SK-N-SH treated with all-trans-retinoic acid at 6 μM for 48 hours (cell line): ENCODE measurements around the gene SLC6A19.

Experiments
- ATAC-seq: fragments of 200-7000 bp; cut with Tn5 transposase; 3 replicates; pipeline ENCODE4 v1.9.1; 2020; ENCODE audit warnings: mild to moderate bottlenecking, moderate library complexity
- ARNTL ChIP-seq: fragments of 450-650 bp; formaldehyde crosslinking; IDR thresholded peaks from 2 replicates; pipeline ENCODE4 v1.5.0; 2020; ENCODE audit warnings: low read depth, mild to moderate bottlenecking, moderate library complexity, borderline replicate concordance
- BACH2 ChIP-seq: fragments of 250-450 bp; sonication (Bioruptor Pico); IDR thresholded peaks from 2 replicates; pipeline ENCODE4 v1.9.0; 2021; ENCODE audit warnings: mild to moderate bottlenecking, borderline replicate concordance
- CSDC2 ChIP-seq: fragments of 250-450 bp; sonication (Bioruptor Pico); IDR thresholded peaks from 2 replicates; pipeline ENCODE4 v1.5.0; 2020; ENCODE audit warnings: mild to moderate bottlenecking, moderate library complexity
- GLIS3 ChIP-seq: fragments of 250-450 bp; sonication (Bioruptor Pico); IDR thresholded peaks from 2 replicates; pipeline ENCODE4 v1.5.0; 2020; ENCODE audit warnings: mild to moderate bottlenecking, moderate library complexity
- OSR1 ChIP-seq: fragments of 250-450 bp; sonication (Bioruptor Pico); IDR thresholded peaks from 2 replicates; pipeline ENCODE4 v1.8.0; 2022; ENCODE audit warnings: moderate library complexity, mild to moderate bottlenecking, inconsistent platforms
- PPARA ChIP-seq: fragments of 250-450 bp; sonication (Bioruptor Pico); IDR thresholded peaks from 2 replicates; pipeline ENCODE4 v1.5.0; 2020; ENCODE audit warnings: mild to moderate bottlenecking, borderline replicate concordance
- RARB ChIP-seq: fragments of 250-450 bp; sonication (Bioruptor Pico); IDR thresholded peaks from 2 replicates; pipeline ENCODE4 v1.8.0; 2021; ENCODE audit warnings: mild to moderate bottlenecking, moderate library complexity
- SNAI2 ChIP-seq: fragments of 250-450 bp; sonication (Bioruptor Pico); IDR thresholded peaks from 2 replicates; pipeline ENCODE4 v1.5.0; 2020; ENCODE audit warnings: mild to moderate bottlenecking, moderate library complexity
- TOX ChIP-seq: fragments of 250-450 bp; sonication (Bioruptor Pico); IDR thresholded peaks from 2 replicates; pipeline ENCODE4 v1.8.0; 2021; ENCODE audit warnings: mild to moderate bottlenecking, moderate library complexity, borderline replicate concordance
- ZFP3 ChIP-seq: fragments of 250-450 bp; sonication (Bioruptor Pico); IDR thresholded peaks from 2 replicates; pipeline ENCODE4 v1.5.0; 2020; ENCODE audit warnings: mild to moderate bottlenecking, moderate library complexity
- ZFP30 ChIP-seq: fragments of 450-650 bp; formaldehyde crosslinking; IDR thresholded peaks from 2 replicates; pipeline ENCODE4 v1.5.0; 2022; ENCODE audit warnings: mild to moderate bottlenecking, moderate library complexity
- ZNF565 ChIP-seq: fragments of 450-650 bp; formaldehyde crosslinking; conservative IDR thresholded peaks from 2 replicates; pipeline ENCODE4 v1.5.0; 2020; ENCODE audit warnings: low read depth, mild to moderate bottlenecking, moderate library complexity
- ZNF70 ChIP-seq: fragments of 450-650 bp; formaldehyde crosslinking; IDR thresholded peaks from 2 replicates; pipeline ENCODE4 v1.5.0; 2020; ENCODE audit warnings: mild to moderate bottlenecking, moderate library complexity
- TF ChIP-seq, protein P1 (sequence below): fragments of 250-450 bp; sonication (Bioruptor Pico); IDR thresholded peaks from 2 replicates; pipeline ENCODE4 v1.5.0; 2020; ENCODE audit warnings: mild to moderate bottlenecking, moderate library complexity
- TF ChIP-seq, protein P2 (sequence below): fragments of 250-450 bp; sonication (Bioruptor Pico); IDR thresholded peaks from 2 replicates; pipeline ENCODE4 v1.8.0; 2020; ENCODE audit warnings: mild to moderate bottlenecking, moderate library complexity, borderline replicate concordance
- TF ChIP-seq, protein P3 (sequence below): fragments of 250-450 bp; sonication (Bioruptor Pico); IDR thresholded peaks from 2 replicates; pipeline ENCODE4 v1.5.1; 2021; ENCODE audit warnings: mild to moderate bottlenecking, moderate library complexity
- TF ChIP-seq, protein P4 (sequence below): fragments of 250-450 bp; sonication (Bioruptor Pico); IDR thresholded peaks from 2 replicates; pipeline ENCODE4 v1.5.1; 2020; ENCODE audit warnings: low read depth, mild to moderate bottlenecking, moderate library complexity
- TF ChIP-seq, protein P5 (sequence below): fragments of 250-450 bp; sonication (Bioruptor Pico); IDR thresholded peaks from 2 replicates; pipeline ENCODE4 v1.8.0; 2021; ENCODE audit warnings: low read depth, mild to moderate bottlenecking, moderate library complexity, borderline replicate concordance

SLC6A19 gene

DNA sequence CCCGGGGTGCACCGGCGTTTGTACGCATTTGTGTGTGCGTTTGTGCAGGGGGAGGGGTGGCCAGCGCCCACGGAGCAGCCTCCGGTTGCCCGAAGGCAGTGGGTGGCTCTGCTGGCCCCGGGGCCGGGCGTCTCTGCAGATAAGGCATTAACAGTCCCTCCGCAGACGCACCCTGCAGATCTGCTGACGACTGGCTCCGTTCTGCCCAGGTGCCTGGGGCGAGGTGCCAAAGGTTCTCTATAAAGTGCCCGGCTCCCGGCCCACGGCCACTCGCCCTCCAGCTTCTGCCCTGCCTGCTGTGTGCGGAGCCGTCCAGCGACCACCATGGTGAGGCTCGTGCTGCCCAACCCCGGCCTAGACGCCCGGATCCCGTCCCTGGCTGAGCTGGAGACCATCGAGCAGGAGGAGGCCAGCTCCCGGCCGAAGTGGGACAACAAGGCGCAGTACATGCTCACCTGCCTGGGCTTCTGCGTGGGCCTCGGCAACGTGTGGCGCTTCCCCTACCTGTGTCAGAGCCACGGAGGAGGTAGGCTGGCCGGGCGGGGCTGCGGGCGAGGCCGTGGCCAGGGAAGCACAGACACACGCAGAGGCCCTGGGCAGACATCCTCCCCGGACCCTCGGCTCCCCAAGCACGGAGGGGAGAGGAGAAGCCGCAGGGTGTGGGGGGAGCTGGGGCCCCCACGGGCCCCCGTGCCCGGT lies at the start of gene SLC6A19:
Gene SLC6A19 (plus strand): TSS at position 269 of the 699 bp plus-strand sequence. CDS start 56 bp downstream, at position 325.
- TF ChIP-seq ZFP30 (CRISPR knock-in tag) (no peak), ARNTL (CRISPR knock-in tag) (no peak), GLIS3 (CRISPR knock-in tag) (no peak)
- TF ChIP-seq, protein P1, sequence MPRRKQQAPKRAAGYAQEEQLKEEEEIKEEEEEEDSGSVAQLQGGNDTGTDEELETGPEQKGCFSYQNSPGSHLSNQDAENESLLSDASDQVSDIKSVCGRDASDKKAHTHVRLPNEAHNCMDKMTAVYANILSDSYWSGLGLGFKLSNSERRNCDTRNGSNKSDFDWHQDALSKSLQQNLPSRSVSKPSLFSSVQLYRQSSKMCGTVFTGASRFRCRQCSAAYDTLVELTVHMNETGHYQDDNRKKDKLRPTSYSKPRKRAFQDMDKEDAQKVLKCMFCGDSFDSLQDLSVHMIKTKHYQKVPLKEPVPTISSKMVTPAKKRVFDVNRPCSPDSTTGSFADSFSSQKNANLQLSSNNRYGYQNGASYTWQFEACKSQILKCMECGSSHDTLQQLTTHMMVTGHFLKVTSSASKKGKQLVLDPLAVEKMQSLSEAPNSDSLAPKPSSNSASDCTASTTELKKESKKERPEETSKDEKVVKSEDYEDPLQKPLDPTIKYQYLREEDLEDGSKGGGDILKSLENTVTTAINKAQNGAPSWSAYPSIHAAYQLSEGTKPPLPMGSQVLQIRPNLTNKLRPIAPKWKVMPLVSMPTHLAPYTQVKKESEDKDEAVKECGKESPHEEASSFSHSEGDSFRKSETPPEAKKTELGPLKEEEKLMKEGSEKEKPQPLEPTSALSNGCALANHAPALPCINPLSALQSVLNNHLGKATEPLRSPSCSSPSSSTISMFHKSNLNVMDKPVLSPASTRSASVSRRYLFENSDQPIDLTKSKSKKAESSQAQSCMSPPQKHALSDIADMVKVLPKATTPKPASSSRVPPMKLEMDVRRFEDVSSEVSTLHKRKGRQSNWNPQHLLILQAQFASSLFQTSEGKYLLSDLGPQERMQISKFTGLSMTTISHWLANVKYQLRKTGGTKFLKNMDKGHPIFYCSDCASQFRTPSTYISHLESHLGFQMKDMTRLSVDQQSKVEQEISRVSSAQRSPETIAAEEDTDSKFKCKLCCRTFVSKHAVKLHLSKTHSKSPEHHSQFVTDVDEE = no peak
- TF ChIP-seq, protein P2, sequence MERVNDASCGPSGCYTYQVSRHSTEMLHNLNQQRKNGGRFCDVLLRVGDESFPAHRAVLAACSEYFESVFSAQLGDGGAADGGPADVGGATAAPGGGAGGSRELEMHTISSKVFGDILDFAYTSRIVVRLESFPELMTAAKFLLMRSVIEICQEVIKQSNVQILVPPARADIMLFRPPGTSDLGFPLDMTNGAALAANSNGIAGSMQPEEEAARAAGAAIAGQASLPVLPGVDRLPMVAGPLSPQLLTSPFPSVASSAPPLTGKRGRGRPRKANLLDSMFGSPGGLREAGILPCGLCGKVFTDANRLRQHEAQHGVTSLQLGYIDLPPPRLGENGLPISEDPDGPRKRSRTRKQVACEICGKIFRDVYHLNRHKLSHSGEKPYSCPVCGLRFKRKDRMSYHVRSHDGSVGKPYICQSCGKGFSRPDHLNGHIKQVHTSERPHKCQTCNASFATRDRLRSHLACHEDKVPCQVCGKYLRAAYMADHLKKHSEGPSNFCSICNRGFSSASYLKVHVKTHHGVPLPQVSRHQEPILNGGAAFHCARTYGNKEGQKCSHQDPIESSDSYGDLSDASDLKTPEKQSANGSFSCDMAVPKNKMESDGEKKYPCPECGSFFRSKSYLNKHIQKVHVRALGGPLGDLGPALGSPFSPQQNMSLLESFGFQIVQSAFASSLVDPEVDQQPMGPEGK (CRISPR knock-in tag) = no peak
- TF ChIP-seq, protein P3, sequence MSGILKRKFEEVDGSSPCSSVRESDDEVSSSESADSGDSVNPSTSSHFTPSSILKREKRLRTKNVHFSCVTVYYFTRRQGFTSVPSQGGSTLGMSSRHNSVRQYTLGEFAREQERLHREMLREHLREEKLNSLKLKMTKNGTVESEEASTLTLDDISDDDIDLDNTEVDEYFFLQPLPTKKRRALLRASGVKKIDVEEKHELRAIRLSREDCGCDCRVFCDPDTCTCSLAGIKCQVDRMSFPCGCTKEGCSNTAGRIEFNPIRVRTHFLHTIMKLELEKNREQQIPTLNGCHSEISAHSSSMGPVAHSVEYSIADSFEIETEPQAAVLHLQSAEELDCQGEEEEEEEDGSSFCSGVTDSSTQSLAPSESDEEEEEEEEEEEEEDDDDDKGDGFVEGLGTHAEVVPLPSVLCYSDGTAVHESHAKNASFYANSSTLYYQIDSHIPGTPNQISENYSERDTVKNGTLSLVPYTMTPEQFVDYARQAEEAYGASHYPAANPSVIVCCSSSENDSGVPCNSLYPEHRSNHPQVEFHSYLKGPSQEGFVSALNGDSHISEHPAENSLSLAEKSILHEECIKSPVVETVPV (CRISPR knock-in tag) = no peak
- ATAC-seq = no peak

DNA sequence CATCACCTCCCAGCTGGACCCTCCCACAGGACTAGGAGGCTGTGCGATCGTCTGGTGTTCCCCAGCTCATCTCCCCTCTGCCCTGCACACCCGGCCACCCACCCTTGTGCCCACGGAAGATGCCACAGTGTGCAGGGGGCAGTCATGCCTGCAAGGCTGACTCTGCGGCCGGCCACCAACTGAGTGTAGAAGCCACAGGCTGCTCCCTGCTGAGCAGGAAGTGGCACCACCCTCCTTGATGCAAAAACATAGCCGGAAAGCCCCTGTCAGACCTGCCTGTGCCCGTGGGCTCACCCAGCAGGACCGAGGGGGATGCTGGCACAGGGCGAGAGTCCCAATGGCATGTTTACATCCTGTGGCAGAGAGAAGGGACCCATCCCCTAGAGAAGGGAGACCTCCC lies 49.2 kb upstream of the SLC6A19 start:
- TF ChIP-seq ARNTL (CRISPR knock-in tag) = no peak
- TF ChIP-seq, protein P1 = no peak
- TF ChIP-seq SNAI2 (CRISPR knock-in tag) = no peak
- TF ChIP-seq, protein P4, sequence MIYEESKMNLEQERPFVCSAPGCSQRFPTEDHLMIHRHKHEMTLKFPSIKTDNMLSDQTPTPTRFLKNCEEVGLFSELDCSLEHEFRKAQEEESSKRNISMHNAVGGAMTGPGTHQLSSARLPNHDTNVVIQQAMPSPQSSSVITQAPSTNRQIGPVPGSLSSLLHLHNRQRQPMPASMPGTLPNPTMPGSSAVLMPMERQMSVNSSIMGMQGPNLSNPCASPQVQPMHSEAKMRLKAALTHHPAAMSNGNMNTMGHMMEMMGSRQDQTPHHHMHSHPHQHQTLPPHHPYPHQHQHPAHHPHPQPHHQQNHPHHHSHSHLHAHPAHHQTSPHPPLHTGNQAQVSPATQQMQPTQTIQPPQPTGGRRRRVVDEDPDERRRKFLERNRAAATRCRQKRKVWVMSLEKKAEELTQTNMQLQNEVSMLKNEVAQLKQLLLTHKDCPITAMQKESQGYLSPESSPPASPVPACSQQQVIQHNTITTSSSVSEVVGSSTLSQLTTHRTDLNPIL (CRISPR knock-in tag) = no peak
- no peak for TF ChIP-seq PPARA (CRISPR knock-in tag)
- TF ChIP-seq RARB (CRISPR knock-in tag) = no peak
- no peak for TF ChIP-seq OSR1 (CRISPR knock-in tag)
- no peak for TF ChIP-seq ZFP3 (CRISPR knock-in tag)
- no peak for TF ChIP-seq ZNF70 (CRISPR knock-in tag)
- no peak for TF ChIP-seq TOX (CRISPR knock-in tag)
- no peak for TF ChIP-seq ZNF565 (CRISPR knock-in tag)
- TF ChIP-seq BACH2 (CRISPR knock-in tag) = no peak
- TF ChIP-seq ZFP30 (CRISPR knock-in tag) = no peak
- TF ChIP-seq, protein P2 (CRISPR knock-in tag) = no peak
- no peak for TF ChIP-seq GLIS3 (CRISPR knock-in tag)
- TF ChIP-seq, protein P3 (CRISPR knock-in tag) = no peak
- TF ChIP-seq CSDC2 (CRISPR knock-in tag) = no peak
- TF ChIP-seq, protein P5, sequence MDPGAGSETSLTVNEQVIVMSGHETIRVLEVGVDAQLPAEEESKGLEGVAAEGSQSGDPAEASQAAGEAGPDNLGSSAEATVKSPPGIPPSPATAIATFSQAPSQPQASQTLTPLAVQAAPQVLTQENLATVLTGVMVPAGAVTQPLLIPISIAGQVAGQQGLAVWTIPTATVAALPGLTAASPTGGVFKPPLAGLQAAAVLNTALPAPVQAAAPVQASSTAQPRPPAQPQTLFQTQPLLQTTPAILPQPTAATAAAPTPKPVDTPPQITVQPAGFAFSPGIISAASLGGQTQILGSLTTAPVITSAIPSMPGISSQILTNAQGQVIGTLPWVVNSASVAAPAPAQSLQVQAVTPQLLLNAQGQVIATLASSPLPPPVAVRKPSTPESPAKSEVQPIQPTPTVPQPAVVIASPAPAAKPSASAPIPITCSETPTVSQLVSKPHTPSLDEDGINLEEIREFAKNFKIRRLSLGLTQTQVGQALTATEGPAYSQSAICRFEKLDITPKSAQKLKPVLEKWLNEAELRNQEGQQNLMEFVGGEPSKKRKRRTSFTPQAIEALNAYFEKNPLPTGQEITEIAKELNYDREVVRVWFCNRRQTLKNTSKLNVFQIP (CRISPR knock-in tag) = no peak
- ATAC-seq = no peak
